ENCODE measurements around the gene DLAT.
"Not testable (repeated sequence)": the region's sequence is repeated elsewhere in the genome, so short reads cannot be mapped to it uniquely, and the experiment has no call there.

The DLAT gene

DNA sequence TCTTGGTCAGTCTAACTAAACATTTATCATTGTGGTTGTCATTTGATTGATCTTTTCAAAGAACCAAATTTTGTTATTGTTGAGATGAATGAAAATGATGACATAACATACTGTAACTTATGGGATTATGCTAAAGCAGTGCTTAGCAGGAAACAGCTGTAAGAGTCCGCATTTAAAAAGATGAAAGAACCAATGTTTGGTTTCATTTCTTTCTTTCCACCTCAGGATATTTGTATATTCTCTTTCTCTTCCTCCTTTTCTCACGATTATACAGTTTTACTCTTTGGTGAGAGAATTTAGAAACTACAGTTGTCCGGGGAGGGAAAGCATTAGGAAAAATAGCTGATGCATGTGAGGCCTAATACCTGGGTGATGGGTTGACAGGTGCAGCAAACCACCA lies 25.5 kb downstream of the DLAT start:
- DNase-seq = no peak

- no peak for DNase-seq
These were observed 26.6 kb downstream of the DLAT start for GRCh38 chr11:112051768-112052167.

- no peak for DNase-seq
These were observed 32.0 kb downstream of the DLAT start for GRCh38 chr11:112057170-112057569.

DNA sequence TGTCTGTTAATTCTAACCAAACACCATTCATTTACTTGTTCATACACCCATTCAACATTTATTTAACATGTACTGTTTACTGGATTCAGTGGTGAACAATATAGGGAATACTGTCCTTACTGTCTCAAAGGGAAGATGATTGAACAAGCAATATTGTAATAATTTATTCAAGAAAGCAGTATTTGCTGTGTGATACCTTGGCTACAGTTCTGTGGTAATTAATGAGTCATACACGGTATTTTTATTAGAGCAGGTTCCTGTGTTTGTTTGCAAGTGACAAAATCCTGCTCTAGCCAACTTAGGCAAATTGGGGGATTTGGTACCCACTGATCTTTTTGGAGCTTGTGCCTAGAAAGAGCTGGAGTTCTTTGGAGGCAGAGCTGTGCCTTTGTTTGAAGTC lies 32.9 kb downstream of the DLAT start:
- DNase-seq = no peak

GRCh38 chr11:112062923-112063322 lies 37.7 kb downstream of the DLAT start:
- DNase-seq = no peak

DNA sequence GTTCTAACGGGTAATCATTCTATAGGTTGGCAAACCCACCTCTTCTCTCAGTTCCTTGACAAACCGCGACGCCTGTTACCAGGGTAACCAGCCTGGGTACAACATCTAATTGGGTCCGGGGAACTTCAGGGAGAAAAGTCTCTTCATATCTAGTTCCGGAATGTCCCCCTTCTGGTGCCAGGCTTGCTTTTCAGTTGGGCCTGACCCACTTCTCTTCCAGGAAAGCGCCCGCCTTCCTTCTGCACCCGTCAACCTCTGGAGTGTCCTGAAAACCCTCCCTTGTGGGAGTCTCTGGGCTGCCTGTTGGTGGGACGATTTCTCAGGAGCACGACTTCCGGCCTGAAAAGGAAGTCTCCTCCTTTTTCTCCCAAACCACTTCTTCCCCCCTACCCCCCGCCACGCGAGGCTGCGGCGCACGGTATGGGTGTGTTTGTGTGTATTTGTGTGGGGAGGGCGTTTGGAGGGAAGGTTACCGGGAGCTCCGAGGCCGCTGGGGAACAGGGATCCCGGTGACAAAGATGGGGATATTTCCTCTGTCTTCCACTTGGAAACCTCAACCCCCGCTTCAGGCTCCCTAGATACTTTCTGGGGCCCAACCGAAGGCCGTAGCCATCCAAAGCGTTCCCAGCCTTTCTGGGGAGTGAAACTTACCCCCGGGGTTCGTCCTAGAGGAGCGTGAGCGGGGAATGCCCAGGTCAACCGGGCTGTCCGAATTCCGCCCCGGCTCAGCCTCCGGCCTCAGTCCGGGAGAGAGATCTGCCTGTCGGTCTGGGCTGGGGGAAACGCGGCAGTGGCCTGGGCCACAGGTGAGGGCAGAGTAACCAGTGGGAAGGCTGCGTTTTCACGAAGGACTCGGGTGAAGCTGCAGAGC lies 49.0 kb downstream of the DLAT start, which contains the start of the genes NKAPD1 and PIH1D2:
TSS of gene NKAPD1 (plus strand) at position 359 of the 871 bp plus-strand sequence. CDS start 1,276 bp downstream, outside the sequence.
TSS of gene PIH1D2 (minus strand) at position 77 of the 871 bp plus-strand sequence. CDS start 843 bp downstream, outside the sequence.
- peak; percentile 67 for DNase-seq

GRCh38 chr11:112082729-112083128 lies 57.5 kb downstream of the DLAT start:
- no peak for DNase-seq

GRCh38 chr11:112085822-112086421 lies 60.7 kb downstream of the DLAT start:
- DNase-seq = peak; percentile 41

DNA sequence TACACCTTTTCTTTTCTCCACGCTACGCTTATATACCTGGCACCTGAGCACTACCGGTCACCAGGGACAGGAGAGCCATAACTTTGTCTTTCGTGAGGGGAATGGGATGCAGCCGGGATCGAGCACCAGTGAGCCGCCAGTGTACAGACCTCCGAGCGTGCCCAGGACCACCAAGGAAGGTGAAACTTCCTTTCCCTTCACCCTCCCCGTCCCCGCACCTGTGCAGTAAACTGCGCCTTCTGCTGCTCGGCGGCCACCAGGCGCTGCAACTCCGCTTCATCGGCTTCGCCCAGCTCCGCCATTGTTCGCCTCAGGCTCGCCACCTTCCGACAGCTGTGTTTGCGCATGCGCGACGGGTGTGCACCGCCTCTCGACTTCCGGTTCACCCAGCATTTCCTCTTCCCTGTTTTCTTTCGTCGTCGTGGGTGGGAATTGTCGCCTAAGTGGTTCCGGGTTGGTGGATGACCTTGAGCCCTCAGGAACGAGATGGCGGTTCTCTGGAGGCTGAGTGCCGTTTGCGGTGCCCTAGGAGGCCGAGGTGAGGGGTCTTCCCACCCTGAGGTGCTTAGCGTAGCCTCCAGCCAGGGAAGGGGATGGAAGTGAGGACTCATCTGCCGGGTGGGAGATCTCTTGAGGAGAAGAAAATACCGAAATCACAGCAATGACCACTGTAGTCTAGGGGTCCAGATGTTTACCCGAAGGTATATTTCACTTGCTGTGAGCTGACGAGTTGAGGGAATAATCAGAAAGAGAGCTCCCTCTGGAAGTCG lies 61.4 kb downstream of the DLAT start, which contains the start of the genes SDHD and TIMM8B:
TSS of gene SDHD (plus strand) at position 452 of the 770 bp plus-strand sequence. CDS start at position 487, 35 bp downstream.
TSS of gene TIMM8B (minus strand) at position 335 of the 770 bp plus-strand sequence. CDS start at position 302, 33 bp downstream.
- peak; percentile 89 for DNase-seq

- no peak for DNase-seq
These were observed 62.0 kb downstream of the DLAT start for GRCh38 chr11:112087212-112087611.

GRCh38 chr11:112095302-112095701 lies 70.1 kb downstream of the DLAT start:
- DNase-seq = not testable (repeated sequence)

DNA sequence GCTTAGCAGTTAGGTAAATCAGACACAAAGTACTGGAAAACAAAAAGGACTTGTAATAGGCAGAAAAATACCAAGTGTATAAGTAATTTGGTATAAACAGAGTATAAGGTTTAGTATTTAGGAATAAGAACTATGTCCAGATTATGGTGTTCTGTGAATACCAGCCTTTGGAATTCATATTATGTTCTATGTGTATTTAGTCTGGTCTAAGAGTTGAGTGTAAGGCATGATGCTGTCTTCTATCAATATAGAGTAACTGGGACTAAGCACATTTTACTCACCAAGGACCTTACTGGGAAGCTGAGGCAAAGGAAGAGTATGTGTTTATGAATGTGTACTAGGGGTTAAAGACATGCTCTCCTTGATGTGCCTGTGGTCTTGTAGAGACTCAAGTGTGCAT lies 71.0 kb downstream of the DLAT start:
- DNase-seq = no peak

DNA sequence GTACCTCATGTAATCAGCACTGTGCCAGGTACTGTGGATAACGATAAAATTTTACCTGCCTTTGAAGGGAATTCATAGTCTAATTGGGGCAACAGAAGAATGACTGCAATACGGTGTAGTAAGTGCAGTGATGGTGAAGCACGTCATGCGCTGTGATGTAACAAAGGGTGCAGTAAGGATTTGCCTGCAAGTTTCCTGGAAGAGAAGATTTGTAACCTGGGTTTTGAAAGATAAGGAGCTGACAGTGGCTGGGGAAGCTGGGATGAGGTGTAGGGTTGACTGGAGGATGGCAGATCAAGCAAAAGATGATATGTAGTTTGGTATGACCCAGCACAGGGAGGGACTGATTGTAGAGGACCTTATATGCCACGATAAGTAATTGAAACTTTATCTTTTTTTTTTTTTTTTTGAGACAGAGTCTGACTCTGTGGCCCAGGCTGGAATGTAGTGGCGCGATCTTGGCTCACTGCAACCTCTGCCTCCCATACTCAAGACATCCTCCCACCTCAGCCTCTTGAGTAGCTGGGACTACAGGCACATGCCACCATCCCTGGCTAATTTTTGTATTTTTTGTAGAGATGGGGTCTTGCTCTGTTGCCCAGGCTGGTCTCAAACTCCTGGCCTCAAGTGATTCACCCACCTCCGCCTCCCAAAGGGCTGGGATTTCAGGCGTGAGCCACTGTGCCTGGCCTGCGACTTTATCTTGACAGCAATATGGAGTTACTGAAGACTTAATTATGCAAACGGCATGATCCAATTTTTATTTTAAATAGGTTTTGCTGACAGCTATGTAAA lies 72.7 kb downstream of the DLAT start:
- DNase-seq = no peak

DNA sequence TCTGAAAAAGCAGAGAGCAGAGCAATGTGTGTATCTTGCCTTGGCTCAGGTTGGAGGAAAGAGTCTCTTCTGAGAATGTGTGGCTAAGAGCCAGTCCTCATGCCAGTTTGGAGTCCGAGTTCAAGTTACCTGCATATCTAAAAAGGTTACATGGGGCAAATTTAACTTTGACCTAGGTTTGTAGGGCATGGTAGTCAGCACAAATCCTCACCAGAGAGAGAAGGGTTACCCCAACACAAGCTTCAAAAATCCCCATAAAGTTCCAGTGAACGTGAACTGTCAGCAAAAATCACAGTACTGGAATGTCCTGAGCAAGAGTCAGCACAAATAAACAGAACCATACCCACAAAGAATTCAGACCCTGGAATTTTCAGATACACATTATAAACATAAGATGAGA lies 75.3 kb downstream of the DLAT start:
- no peak for DNase-seq

GRCh38 chr11:112103446-112103845 lies 78.2 kb downstream of the DLAT start:
- no peak for DNase-seq

DNA sequence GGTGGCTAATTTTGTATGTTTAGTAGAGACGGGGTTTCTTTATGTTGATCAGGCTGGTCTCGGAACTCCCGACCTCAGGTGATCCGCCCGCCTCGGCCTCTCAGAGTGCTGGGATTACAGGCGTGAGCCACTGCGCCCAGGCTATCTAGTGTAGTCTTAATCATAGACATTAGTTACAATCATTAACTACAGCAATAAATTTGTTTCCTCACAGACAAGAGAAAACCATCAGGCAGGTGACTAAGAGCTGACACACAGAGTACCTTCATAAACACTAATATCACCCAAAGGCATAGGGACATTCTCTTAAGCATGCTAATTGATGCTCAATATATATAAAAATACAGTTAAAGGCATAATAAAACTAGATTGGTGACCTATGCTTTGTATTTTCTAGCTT lies 80.9 kb downstream of the DLAT start:
- no peak for DNase-seq

Data from stimulated activated CD4-positive, alpha-beta T cell treated with anti-CD3 and anti-CD28 coated beads, Interleukin-12 subunit alpha, Interleukin-12 subunit beta, amount 100 ng/mL, for 4 hours (primary cell).